ENCODE measurements around the gene SLC16A4. TPM values are rescaled to one million over a fixed set of nuclear protein-coding genes. Genes with fewer than 3 reads are reported as not detected.

Gene SLC16A4
- total RNA-seq, 1 experiment from 2014 or later = 0.28 TPM

GRCh38 chr1:110385369-110385768, 5.5 kb downstream of the SLC16A4 start (continued):
- TF ChIP-seq, protein P1, sequence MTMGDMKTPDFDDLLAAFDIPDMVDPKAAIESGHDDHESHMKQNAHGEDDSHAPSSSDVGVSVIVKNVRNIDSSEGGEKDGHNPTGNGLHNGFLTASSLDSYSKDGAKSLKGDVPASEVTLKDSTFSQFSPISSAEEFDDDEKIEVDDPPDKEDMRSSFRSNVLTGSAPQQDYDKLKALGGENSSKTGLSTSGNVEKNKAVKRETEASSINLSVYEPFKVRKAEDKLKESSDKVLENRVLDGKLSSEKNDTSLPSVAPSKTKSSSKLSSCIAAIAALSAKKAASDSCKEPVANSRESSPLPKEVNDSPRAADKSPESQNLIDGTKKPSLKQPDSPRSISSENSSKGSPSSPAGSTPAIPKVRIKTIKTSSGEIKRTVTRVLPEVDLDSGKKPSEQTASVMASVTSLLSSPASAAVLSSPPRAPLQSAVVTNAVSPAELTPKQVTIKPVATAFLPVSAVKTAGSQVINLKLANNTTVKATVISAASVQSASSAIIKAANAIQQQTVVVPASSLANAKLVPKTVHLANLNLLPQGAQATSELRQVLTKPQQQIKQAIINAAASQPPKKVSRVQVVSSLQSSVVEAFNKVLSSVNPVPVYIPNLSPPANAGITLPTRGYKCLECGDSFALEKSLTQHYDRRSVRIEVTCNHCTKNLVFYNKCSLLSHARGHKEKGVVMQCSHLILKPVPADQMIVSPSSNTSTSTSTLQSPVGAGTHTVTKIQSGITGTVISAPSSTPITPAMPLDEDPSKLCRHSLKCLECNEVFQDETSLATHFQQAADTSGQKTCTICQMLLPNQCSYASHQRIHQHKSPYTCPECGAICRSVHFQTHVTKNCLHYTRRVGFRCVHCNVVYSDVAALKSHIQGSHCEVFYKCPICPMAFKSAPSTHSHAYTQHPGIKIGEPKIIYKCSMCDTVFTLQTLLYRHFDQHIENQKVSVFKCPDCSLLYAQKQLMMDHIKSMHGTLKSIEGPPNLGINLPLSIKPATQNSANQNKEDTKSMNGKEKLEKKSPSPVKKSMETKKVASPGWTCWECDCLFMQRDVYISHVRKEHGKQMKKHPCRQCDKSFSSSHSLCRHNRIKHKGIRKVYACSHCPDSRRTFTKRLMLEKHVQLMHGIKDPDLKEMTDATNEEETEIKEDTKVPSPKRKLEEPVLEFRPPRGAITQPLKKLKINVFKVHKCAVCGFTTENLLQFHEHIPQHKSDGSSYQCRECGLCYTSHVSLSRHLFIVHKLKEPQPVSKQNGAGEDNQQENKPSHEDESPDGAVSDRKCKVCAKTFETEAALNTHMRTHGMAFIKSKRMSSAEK (CRISPR knock-in tag; IDR thresholded peaks at IDR 0.05; ENCODE audit: borderline replicate concordance) = no peak
- TF ChIP-seq SMAD4 (CRISPR knock-in tag; IDR thresholded peaks at IDR 0.05) (no peak), ATF1 (CRISPR knock-in tag; IDR thresholded peaks at IDR 0.05) (no peak), ESRRA (CRISPR knock-in tag; IDR thresholded peaks at IDR 0.05; ENCODE audit: borderline replicate concordance) (no peak), ERG (CRISPR knock-in tag; IDR thresholded peaks at IDR 0.05) (no peak), ZSCAN18 (CRISPR knock-in tag; IDR thresholded peaks at IDR 0.05) (no peak)

DNA sequence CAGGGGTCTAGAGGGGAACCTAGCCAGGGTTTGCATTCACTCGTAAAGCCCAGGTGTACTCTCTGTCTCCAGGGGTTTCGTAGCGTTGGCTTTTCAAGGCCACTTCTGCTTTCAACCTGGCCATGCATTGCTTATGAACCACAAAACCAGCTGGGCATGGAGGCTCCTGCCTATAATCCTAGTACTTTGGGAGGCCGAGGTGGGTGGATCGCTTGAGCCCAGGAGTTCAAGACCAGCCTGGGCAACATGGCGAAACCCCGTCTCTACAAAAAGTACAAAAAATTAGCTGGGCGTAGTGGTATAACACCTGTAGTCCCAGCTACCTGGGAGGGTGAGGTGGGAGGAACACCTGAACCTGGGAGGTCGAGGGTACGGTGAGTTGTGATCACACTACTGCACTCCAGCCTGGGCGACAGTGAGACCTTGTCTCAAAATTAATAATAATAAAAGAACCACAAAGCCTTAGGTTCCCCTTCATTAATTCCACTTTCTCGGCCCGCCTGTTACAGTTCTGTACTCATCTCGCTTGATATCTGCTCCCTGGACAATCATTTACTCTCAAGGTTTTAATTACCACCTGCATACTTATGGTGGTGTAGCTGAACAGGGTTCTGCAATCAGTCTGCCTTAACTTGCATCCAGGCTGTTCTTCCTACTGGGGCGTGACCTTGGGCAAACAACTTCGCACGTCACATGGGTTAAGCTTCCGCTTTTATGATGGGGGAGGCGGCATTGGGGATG, 6.1 kb downstream of the SLC16A4 start:
- H3K36me3 Mint-ChIP-seq = peaks cover 16% of the 10 kb centered on the region
- ChIA-PET POLR2A (no interaction called here), CTCF (interaction anchor here (1.2 kb wide), 1 partner anchor 188 kb away, joined by 3 read pairs; no protein-coding TSS in a partner anchor)
- H3K27me3 Mint-ChIP-seq (ENCODE audit: low read depth) = no peaks in the 10 kb centered on the region
- DNase-seq (ENCODE audit: low spot score) (no peak), ATAC-seq (no peak)
- H3K4me1 Mint-ChIP-seq = peaks cover 5% of the 10 kb centered on the region; the same call in 1 of the 2 replicates
- no peak overlapping the region for H3K4me3 Mint-ChIP-seq
- no peaks in the 10 kb centered on the region for H3K9me3 Mint-ChIP-seq
- no peak overlapping the region for H3K27ac Mint-ChIP-seq
- TF ChIP-seq TEAD1 (CRISPR knock-in tag; IDR thresholded peaks at IDR 0.05) (no peak), SP1 (CRISPR knock-in tag; conservative IDR thresholded peaks at IDR 0.05) (no peak), JAZF1 (CRISPR knock-in tag; IDR thresholded peaks at IDR 0.05) (no peak), ATF2 (CRISPR knock-in tag; IDR thresholded peaks at IDR 0.05; ENCODE audit: borderline replicate concordance, low read depth) (no peak), NR2C2 (CRISPR knock-in tag; IDR thresholded peaks at IDR 0.05) (no peak), ZNF232 (CRISPR knock-in tag; IDR thresholded peaks at IDR 0.05) (no peak), ATF3 (CRISPR knock-in tag; conservative IDR thresholded peaks at IDR 0.05) (no peak), SOX15 (CRISPR knock-in tag; IDR thresholded peaks at IDR 0.05) (no peak), NFE2L1 (CRISPR knock-in tag; IDR thresholded peaks at IDR 0.05) (no peak), NR3C1 (CRISPR knock-in tag; conservative IDR thresholded peaks at IDR 0.05; ENCODE audit: low read depth) (no peak)
- TF ChIP-seq, protein P2, sequence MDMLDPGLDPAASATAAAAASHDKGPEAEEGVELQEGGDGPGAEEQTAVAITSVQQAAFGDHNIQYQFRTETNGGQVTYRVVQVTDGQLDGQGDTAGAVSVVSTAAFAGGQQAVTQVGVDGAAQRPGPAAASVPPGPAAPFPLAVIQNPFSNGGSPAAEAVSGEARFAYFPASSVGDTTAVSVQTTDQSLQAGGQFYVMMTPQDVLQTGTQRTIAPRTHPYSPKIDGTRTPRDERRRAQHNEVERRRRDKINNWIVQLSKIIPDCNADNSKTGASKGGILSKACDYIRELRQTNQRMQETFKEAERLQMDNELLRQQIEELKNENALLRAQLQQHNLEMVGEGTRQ (CRISPR knock-in tag; IDR thresholded peaks at IDR 0.05) = no peak
